HepG2 (cell line): ENCODE results near the gene VTN. TPM values are rescaled to one million over a fixed set of nuclear protein-coding genes. Genes with fewer than 3 reads are reported as not detected.

ENCODE experiments used
- BCL6 ChIP-seq: IDR thresholded peaks from 2 replicates; pipeline ENCODE4 v1.6.1; 2016; ENCODE audit warnings: missing genetic modification reagents, missing compliant biosample characterization
- GATAD2A ChIP-seq: IDR thresholded peaks from 2 replicates; pipeline ENCODE4 v1.6.1; 2016
- HOXA5 ChIP-seq: sonication (generic); formaldehyde crosslinking; IDR thresholded peaks from 2 replicates; pipeline ENCODE4 v1.4.0; 2020; ENCODE audit warnings: missing genetic modification reagents
- KLF12 ChIP-seq: sonication (generic); formaldehyde crosslinking; IDR thresholded peaks from 2 replicates; pipeline ENCODE4 v1.4.0; 2020; ENCODE audit warnings: missing genetic modification reagents, borderline replicate concordance
- NFATC3 ChIP-seq: sonication (generic); formaldehyde crosslinking; IDR thresholded peaks from 2 replicates; pipeline ENCODE4 v1.5.1; 2020; ENCODE audit warnings: mild to moderate bottlenecking, missing genetic modification reagents
- PHF8 ChIP-seq: sonication (generic); formaldehyde crosslinking; IDR thresholded peaks from 2 replicates; pipeline ENCODE4 v1.5.0; 2020; ENCODE audit warnings: missing genetic modification reagents
- POLR2A ChIP-seq, 2 experiments: IDR thresholded peaks; 2 replicates each; pipeline ENCODE4 v1.6.1; 2011; ENCODE audit warnings: low read depth in 2 of 2, low read length in 2 of 2, mild to moderate bottlenecking in 1 of 2, moderate library complexity in 1 of 2; ENCODE audit not compliant: insufficient read depth in 1 of 2
- TOE1 ChIP-seq: sonication (generic); formaldehyde crosslinking; IDR thresholded peaks from 2 replicates; pipeline ENCODE4 v1.4.0; 2020; ENCODE audit warnings: mild to moderate bottlenecking, missing genetic modification reagents
- ZNF121 ChIP-seq: sonication (generic); formaldehyde crosslinking; IDR thresholded peaks from 2 replicates; pipeline ENCODE4 v1.5.0; 2020; ENCODE audit warnings: mild to moderate bottlenecking, missing genetic modification reagents
- ZNF136 ChIP-seq: sonication (generic); formaldehyde crosslinking; IDR thresholded peaks from 2 replicates; pipeline ENCODE4 v1.8.1; 2022; ENCODE audit warnings: low read depth, mild to moderate bottlenecking, moderate library complexity, missing genetic modification reagents
- ZNF205 ChIP-seq: IDR thresholded peaks from 2 replicates; pipeline ENCODE4 v1.6.1; 2018; ENCODE audit warnings: missing biosample characterization, missing genetic modification reagents
- ZNF557 ChIP-seq: sonication (generic); formaldehyde crosslinking; IDR thresholded peaks from 2 replicates; pipeline ENCODE4 v1.4.0; 2020; ENCODE audit warnings: missing genetic modification reagents
- ZNF644 ChIP-seq: IDR thresholded peaks from 2 replicates; pipeline ENCODE4 v1.6.1; 2016; ENCODE audit warnings: low read depth
- polyA plus RNA-seq, 8 experiments: library from polyadenylated mRNA; depleted of rRNA in 3 of 8; stranded (reverse) in 7 of 8; unstranded in 1 of 8; fragments of >200 nt; fragmentation: Illumina TruSeq in 4 of 8; extraction: Trizol in 4 of 8; gene quantifications; 2 replicates each; pipeline versions ENCODE4 v1.2.1 to v1.2.3, GENCODE V29; 2011 to 2016; ENCODE audit warnings: low read depth in 4 of 8, missing spikeins in 1 of 8, mixed read lengths in 1 of 8; ENCODE audit not compliant: insufficient read depth in 1 of 8
- total RNA-seq, 5 experiments: library from RNA; depleted of rRNA; stranded (reverse); fragments of >200 nt; fragmentation: Illumina TruSeq; extraction: Trizol; gene quantifications; 2 replicates each; pipeline ENCODE4 v1.2.3, GENCODE V29; 2016; ENCODE audit warnings: low read depth in 1 of 5
- TF ChIP-seq, protein P1 (sequence below): sonication (generic); formaldehyde crosslinking; IDR thresholded peaks from 2 replicates; pipeline ENCODE4 v1.4.0; 2020; ENCODE audit warnings: mild to moderate bottlenecking, missing genetic modification reagents
- TF ChIP-seq, protein P2 (sequence below): IDR thresholded peaks from 2 replicates; pipeline ENCODE4 v1.6.1; 2016; ENCODE audit warnings: mild to moderate bottlenecking
- TF ChIP-seq, protein P3 (sequence below): sonication (generic); formaldehyde crosslinking; IDR thresholded peaks from 2 replicates; pipeline ENCODE4 v1.5.1; 2020; ENCODE audit warnings: missing genetic modification reagents, mild to moderate bottlenecking, borderline replicate concordance
- TF ChIP-seq, protein P4 (sequence below): sonication (generic); formaldehyde crosslinking; IDR thresholded peaks from 2 replicates; pipeline ENCODE4 v1.5.1; 2020; ENCODE audit warnings: mild to moderate bottlenecking, missing genetic modification reagents

Gene VTN
- total and polyA plus RNA-seq, 2 of the 13 experiments (the other 11 are each of a cell fraction or from before 2014, with no cell fraction given), result 108 to 131 TPM

DNA sequence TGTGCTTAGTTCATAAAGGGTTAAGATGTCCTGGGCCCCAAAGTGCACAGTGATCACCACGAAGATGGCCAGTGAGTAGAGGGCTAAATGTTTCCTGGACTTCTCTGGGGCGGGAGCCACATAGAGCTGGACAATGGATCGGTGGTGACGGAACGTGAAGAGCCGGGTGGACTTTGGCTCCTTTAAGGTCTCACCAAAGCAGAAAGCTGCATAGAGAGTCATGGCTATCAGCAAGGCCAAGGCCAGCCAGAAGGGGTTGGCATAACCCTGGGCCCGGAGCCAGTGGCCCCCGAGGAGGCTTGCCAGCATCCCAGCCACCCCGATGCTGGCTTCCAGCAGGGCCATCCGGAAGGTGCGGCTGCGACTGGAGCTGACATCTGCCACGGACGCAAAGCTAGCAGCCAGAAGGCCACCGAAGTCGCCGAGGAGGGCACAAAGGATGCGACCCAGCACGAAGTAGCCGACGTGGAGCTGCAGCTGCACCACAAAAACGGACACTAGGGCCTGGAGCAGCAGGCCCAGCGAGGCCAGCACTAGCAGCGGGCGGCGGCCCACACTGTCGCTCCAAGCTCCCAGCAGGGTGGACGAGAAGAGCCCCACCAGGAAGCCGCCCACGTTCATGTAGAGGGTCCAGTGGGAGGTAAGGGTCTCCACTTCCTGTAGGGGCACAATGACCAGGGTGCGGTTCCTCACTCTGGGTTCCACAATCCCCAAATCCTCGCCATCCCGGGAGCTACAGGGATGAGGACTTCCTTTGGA is 34.9 kb upstream of the VTN start (continued):
- TF ChIP-seq, protein P1, sequence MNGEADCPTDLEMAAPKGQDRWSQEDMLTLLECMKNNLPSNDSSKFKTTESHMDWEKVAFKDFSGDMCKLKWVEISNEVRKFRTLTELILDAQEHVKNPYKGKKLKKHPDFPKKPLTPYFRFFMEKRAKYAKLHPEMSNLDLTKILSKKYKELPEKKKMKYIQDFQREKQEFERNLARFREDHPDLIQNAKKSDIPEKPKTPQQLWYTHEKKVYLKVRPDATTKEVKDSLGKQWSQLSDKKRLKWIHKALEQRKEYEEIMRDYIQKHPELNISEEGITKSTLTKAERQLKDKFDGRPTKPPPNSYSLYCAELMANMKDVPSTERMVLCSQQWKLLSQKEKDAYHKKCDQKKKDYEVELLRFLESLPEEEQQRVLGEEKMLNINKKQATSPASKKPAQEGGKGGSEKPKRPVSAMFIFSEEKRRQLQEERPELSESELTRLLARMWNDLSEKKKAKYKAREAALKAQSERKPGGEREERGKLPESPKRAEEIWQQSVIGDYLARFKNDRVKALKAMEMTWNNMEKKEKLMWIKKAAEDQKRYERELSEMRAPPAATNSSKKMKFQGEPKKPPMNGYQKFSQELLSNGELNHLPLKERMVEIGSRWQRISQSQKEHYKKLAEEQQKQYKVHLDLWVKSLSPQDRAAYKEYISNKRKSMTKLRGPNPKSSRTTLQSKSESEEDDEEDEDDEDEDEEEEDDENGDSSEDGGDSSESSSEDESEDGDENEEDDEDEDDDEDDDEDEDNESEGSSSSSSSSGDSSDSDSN (CRISPR knock-in tag), result peak; percentile 68
- TF ChIP-seq, protein P2, sequence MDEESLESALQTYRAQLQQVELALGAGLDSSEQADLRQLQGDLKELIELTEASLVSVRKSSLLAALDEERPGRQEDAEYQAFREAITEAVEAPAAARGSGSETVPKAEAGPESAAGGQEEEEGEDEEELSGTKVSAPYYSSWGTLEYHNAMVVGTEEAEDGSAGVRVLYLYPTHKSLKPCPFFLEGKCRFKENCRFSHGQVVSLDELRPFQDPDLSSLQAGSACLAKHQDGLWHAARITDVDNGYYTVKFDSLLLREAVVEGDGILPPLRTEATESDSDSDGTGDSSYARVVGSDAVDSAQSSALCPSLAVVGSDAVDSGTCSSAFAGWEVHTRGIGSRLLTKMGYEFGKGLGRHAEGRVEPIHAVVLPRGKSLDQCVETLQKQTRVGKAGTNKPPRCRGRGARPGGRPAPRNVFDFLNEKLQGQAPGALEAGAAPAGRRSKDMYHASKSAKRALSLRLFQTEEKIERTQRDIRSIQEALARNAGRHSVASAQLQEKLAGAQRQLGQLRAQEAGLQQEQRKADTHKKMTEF (CRISPR knock-in tag), result peak; percentile 46; the same call in 1 of the 2 replicates
- peak; percentile 46; the same call in 1 of the 2 replicates for TF ChIP-seq HOXA5 (CRISPR knock-in tag)
- peak; percentile 59; the same call in 1 of the 2 replicates for TF ChIP-seq GATAD2A (CRISPR knock-in tag)
- TF ChIP-seq KLF12, result no peak
- peak; percentile 32 to 52; a peak in 2 of 4 replicates for TF ChIP-seq POLR2A (IDR thresholded peaks at IDR 0.05; ENCODE audit: insufficient read depth in 1 of 2, low read depth in 2 of 2, low read length in 2 of 2)
- peak; percentile 29; the same call in 1 of the 2 replicates for TF ChIP-seq ZNF121 (CRISPR knock-in tag)
- no peak for TF ChIP-seq NFATC3
- TF ChIP-seq ZNF644 (CRISPR knock-in tag), result peak; percentile 52; the same call in 1 of the 2 replicates
- no peak; the same call in 1 of the 2 replicates for TF ChIP-seq TOE1 (CRISPR knock-in tag)
- TF ChIP-seq BCL6 (CRISPR knock-in tag), result peak; percentile 87
- TF ChIP-seq, protein P3, sequence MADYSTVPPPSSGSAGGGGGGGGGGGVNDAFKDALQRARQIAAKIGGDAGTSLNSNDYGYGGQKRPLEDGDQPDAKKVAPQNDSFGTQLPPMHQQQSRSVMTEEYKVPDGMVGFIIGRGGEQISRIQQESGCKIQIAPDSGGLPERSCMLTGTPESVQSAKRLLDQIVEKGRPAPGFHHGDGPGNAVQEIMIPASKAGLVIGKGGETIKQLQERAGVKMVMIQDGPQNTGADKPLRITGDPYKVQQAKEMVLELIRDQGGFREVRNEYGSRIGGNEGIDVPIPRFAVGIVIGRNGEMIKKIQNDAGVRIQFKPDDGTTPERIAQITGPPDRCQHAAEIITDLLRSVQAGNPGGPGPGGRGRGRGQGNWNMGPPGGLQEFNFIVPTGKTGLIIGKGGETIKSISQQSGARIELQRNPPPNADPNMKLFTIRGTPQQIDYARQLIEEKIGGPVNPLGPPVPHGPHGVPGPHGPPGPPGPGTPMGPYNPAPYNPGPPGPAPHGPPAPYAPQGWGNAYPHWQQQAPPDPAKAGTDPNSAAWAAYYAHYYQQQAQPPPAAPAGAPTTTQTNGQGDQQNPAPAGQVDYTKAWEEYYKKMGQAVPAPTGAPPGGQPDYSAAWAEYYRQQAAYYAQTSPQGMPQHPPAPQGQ, result no peak
- TF ChIP-seq ZNF205 (CRISPR knock-in tag), result peak; percentile 84; the same call in 1 of the 2 replicates
- no peak; the same call in 1 of the 2 replicates for TF ChIP-seq PHF8
- TF ChIP-seq ZNF557 (CRISPR knock-in tag), result no peak
- TF ChIP-seq ZNF136 (CRISPR knock-in tag), result no peak
- TF ChIP-seq, protein P4, sequence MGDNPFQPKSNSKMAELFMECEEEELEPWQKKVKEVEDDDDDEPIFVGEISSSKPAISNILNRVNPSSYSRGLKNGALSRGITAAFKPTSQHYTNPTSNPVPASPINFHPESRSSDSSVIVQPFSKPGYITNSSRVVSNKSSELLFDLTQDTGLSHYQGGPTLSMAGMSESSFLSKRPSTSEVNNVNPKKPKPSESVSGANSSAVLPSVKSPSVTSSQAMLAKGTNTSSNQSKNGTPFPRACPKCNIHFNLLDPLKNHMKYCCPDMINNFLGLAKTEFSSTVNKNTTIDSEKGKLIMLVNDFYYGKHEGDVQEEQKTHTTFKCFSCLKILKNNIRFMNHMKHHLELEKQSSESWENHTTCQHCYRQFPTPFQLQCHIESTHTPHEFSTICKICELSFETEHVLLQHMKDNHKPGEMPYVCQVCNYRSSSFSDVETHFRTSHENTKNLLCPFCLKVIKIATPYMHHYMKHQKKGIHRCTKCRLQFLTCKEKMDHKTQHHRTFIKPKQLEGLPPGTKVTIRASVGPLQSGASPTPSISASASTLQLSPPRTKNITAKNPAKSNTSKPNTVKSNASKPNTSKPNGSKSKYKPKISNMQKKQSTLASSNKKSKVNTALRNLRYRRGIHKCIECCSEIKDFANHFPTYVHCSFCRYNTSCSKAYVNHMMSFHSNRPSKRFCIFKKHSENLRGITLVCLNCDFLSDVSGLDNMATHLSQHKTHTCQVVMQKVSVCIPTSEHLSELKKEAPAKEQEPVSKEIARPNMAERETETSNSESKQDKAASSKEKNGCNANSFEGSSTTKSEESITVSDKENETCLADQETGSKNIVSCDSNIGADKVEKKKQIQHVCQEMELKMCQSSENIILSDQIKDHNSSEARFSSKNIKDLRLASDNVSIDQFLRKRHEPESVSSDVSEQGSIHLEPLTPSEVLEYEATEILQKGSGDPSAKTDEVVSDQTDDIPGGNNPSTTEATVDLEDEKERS (CRISPR knock-in tag), result no peak
